Upper lobe of left lung (tissue), 4 donors: Measurements from ENCODE around the gene TOR1B.

Source experiments
- POLR2A ChIP-seq, 4 donors: fragments of 450-650 bp; IDR thresholded peaks; one replicate each; pipeline ENCODE4 v1.5.1; 2016 to 2017; ENCODE audit warnings: antibody characterized with exemption in 4 of 4, mild to moderate bottlenecking in 2 of 4
- TF ChIP-seq, protein P1 (sequence below), 6 experiments: fragments of 450-650 bp in 4 of 6; fragments of 200-600 bp in 2 of 6; sonication (generic) in 2 of 6; IDR thresholded peaks; one replicate each; pipeline ENCODE4 v1.5.1; 2016 to 2019; ENCODE audit warnings: antibody characterized with exemption in 6 of 6

DNA sequence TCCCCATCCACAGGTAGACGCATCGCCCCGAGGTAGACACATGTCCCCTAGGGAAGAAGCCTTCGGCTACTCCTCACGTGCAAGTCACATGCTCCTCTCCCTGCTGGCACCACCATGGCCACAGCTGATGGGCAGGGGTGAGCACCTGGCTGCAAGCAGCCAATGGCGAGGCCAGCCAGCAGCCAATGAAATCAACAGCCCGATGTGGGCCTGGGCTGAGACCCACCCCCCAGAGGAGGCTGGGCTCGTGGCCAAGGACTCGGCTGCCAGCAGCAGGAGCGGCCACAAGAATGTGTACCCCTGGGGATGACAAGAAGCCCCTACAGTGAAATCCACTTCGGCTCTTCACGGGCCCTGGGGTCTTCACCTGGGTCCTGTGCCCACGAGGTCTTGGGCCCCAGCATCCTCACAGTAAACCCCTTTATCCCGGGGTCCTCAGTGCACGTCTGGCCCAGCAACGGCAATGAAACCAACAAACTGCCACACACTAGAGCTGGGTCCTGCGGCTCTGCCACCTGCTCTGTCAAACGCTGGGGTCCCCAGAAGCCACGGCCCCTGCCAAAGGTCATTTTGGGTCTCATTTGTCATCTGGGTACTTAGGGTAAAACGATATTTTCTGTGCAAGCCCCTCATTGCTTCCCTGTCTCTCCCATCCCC lies 28.1 kb upstream of the TOR1B start:
- TF ChIP-seq, protein P1, sequence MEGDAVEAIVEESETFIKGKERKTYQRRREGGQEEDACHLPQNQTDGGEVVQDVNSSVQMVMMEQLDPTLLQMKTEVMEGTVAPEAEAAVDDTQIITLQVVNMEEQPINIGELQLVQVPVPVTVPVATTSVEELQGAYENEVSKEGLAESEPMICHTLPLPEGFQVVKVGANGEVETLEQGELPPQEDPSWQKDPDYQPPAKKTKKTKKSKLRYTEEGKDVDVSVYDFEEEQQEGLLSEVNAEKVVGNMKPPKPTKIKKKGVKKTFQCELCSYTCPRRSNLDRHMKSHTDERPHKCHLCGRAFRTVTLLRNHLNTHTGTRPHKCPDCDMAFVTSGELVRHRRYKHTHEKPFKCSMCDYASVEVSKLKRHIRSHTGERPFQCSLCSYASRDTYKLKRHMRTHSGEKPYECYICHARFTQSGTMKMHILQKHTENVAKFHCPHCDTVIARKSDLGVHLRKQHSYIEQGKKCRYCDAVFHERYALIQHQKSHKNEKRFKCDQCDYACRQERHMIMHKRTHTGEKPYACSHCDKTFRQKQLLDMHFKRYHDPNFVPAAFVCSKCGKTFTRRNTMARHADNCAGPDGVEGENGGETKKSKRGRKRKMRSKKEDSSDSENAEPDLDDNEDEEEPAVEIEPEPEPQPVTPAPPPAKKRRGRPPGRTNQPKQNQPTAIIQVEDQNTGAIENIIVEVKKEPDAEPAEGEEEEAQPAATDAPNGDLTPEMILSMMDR (IDR thresholded peaks at IDR 0.05), result no peak
- TF ChIP-seq POLR2A (IDR thresholded peaks at IDR 0.05), result no peak
